Stomach smooth muscle (tissue), 2 donors: ENCODE results near the gene TTLL6.

Experiments
- H3K27ac ChIP-seq: one replicate; pipeline ENCODE4 v1.7.0; 2013; ENCODE audit warnings: mild to moderate bottlenecking, low read length, inconsistent platforms
- H3K27me3 ChIP-seq, 2 donors: one replicate each; pipeline ENCODE4 v1.7.0; 2013; ENCODE audit warnings: low read length in 2 of 2; ENCODE audit not compliant: insufficient read depth in 2 of 2, control insufficient read depth in 1 of 2
- H3K36me3 ChIP-seq, 2 donors: one replicate each; pipeline ENCODE4 v1.7.0; 2013; ENCODE audit warnings: low read length in 2 of 2; ENCODE audit not compliant: control insufficient read depth in 2 of 2, insufficient read depth in 2 of 2
- H3K4me1 ChIP-seq: one replicate; pipeline ENCODE4 v1.7.0; 2013; ENCODE audit warnings: low read length; ENCODE audit not compliant: control insufficient read depth, insufficient read depth
- H3K4me3 ChIP-seq, 2 donors: one replicate each; pipeline ENCODE4 v1.7.0; 2013; ENCODE audit warnings: low read length in 2 of 2
- H3K9ac ChIP-seq, 2 donors: one replicate each; pipeline ENCODE4 v1.7.0; 2013; ENCODE audit warnings: low read length in 2 of 2, mild to moderate bottlenecking in 1 of 2
- H3K9me3 ChIP-seq, 2 donors: one replicate each; pipeline ENCODE4 v1.7.0; 2013; ENCODE audit warnings: low read length in 2 of 2; ENCODE audit not compliant: control insufficient read depth in 2 of 2
- donor health status: healthy.
- donor health status: Pancreatic carcinoma.

TTLL6 gene

DNA sequence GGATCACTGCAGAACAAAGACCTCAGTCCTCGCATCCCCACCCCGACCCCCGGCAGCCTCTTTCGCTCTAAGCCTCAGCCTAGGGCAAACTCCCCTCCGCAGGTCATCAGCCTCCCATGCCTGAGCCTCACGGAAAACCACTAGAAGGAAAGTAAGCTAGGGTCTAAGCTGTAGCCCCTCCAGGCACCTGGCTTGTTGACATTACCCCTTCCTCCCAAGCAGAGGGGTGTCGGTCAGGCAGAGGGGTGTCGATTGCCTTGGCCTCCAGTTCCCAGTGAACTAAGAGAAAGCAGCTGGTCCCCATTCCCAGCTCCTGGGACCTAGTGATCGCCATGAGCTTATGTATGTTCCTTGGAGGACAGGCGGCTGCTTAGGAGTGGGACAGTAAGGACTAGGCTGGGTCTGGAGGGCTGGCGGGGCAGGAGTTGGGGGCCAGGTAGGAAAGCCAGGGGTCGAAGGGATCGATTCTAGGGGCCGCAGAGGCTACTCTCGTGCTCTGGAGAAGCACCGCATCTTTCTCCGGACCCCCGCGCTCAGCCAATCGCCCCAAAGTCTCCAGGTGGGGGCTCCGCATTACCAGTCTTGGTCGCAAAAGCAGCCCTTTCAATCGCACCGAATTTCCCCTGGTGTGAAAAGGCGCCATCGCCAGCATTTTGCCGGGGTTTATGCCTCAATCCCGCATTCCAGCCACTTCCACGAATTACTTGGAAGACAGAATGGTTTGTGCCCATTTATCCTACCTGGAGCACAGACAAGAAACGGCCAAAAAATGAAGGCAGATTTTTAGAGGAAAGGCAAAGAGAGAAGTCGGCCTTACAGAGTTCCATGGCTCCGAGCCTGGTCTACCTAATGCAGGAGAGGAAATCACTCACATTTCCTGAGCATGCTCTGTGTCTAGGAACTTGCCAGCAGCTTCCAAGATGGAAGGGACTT is 67.1 kb downstream of the TTLL6 start:
- peaks cover 10% of the 10 kb centered on the region for H3K4me1 ChIP-seq
- peaks cover 89 to 97% of the 10 kb centered on the region in 2 donors for H3K27me3 ChIP-seq
- no peaks in the 10 kb centered on the region for H3K36me3 ChIP-seq
- H3K9me3 ChIP-seq = no peaks in the 10 kb centered on the region
- H3K27ac ChIP-seq = no peak overlapping the region
- H3K4me3 ChIP-seq = no peak overlapping the region
- no peak overlapping the region for H3K9ac ChIP-seq

DNA sequence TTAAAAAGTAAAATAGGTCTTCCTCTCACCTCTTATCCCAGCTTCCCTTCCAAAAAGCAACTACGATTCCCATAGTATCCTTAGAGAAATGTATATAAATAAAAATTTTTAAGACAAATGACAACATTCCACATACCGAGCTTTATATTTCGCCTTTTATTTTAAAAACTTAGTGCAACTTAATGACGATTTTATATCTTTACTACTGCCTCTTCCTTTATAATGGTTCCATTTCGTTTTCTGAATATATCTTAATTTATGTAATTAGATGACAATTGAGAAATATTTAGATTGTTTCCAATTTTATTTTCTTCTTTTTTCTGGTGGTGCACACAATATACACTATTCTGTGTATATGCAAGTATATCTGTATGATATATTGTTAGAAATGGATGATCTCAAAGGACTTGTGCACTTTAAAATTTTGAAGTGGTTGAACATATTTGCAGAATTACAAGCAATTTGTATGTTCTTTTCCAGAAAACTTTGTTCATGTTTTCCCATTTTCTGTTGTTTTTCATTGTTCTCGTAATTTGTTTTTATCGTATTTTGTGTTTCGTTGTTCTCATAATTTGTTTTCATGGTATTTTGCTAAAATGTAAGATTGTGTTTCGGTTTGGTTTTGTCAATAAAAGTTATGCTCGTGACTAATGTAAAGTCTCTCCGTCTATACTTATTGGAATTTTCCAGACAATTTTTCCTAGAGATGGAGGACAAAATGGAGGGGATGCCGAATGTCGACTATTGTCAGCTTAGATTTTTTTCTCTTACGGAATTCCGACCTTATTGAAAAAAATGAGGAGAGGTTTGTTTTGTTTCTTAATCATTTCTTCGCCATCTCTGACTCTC is 68.1 kb downstream of the TTLL6 start:
- Histone ChIP-seq H3K36me3 (no peaks in the 10 kb centered on the region), H3K9me3 (no peaks in the 10 kb centered on the region), H3K4me1 (peaks cover 5% of the 10 kb centered on the region), H3K27ac (no peak overlapping the region), H3K27me3 (peaks cover 86 to 94% of the 10 kb centered on the region in 2 donors), H3K4me3 (no peak overlapping the region), H3K9ac (no peak overlapping the region)

DNA sequence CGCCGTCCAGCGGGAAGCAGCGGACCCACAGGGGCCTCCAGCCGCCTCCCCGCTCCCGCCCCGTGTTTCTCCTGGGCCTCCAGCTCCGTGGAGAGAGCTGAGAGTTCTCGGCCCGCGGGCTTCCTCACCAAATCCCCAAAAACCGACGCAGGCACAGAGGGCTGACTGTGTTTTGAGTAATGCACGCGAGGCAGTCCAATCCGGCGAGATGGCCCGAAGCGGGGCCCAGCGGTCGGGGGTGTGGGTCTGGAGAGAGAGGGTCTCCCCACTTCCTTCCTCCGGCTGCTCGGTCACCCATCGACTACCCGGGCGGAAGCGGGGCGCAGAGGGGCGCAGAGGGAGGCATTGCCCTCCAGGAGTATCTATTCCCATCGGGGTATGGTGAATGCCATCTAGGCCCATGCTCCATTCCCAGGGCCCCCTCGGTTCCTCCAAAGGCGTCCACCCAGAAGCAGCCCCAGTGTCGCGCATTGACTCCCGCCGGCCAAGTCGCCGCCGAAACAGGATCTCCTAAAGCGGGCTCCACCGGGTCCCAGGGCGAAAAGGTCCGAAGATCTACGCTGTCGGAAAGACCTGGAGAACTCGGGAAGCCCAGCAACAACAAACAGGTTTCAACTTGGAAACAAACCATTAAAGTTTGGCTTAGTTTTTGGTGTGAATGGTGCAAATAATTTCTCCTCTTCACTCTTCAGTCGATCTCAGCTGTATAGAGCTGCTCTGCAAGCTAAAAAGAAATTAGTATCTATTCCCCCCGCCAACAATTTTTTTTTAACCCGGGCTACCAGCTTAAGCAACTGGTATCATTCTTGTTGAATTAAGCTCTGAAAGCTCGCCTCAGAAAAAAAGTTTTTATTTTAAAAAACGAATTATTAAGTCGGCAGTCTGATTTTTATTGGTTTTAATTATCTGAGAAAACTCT is 69.3 kb downstream of the TTLL6 start:
- peaks cover 84 to 93% of the 10 kb centered on the region in 2 donors for H3K27me3 ChIP-seq
- H3K36me3 ChIP-seq = no peaks in the 10 kb centered on the region
- no peak overlapping the region for H3K4me3 ChIP-seq
- H3K27ac ChIP-seq = no peak overlapping the region
- H3K4me1 ChIP-seq = peaks cover 1% of the 10 kb centered on the region
- H3K9me3 ChIP-seq = no peaks in the 10 kb centered on the region
- no peak overlapping the region for H3K9ac ChIP-seq

DNA sequence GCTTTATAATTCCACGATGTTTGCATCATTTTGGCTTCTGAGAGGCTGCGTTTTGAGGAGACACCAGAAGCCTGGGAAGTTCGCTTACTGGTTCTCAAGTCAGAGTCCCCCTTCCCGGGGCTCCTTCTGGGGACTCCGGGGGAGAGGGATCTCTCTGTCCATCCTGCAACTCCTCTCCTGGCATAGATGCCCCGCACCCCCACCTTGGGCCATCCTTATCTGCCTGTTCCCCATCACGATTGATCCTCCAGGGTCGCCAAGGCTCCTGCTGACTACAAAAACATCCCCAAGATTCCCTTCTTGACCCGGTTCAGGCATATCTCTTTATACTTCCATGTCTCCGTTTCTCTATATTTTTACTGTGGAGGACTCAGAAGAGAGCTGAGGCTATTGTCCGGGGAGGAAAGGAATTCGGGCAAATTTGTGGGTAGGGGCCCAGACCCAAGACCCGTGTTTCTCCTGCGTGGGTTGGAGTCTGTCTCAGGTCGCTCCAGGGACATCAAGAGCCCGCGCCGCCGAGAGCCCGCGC is 70.0 kb downstream of the TTLL6 start:
- Histone ChIP-seq H3K27me3 (peaks cover 83 to 92% of the 10 kb centered on the region in 2 donors), H3K4me3 (no peak overlapping the region)

DNA sequence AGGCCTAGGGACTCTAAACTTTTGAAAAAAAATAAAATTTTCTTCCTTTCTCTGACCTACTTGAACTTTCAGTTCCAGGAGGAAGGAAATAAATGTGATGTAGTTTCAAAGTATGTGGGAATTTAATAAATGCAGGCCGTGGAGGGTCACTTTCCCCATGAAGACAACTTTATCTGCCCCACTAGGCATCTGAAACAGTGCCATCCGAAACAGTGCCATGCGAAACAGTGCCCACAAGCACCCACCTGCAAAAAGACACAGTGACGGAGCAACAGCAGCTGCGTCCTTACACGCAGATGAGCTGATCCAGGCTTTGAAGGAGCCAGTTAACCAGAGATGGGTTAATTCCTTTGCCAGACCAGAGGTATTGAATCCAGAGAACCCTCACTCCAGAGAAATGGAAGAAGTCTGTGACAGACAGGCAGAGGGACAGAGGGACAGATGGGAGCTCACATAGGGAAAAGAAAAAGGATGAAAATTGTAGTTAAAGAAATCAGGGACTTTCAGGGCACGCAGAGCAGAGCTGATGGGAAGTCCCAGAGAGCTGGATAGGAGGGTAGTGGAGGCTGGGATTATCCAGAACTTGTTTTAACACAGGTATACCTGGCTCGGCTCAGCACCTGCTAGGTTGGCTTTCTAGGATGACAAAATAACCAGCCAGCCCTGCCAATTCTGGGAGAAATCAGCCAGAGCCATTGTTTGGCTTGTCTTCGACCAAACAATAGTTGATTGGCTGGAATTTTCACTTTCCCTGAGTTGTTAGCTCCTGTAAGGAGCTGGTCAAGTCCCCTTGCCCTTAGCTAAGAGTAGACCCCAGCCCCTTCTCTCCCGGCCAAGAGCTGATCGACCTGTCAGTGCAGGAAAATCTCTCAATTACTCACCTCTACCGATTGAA is 71.4 kb downstream of the TTLL6 start:
- Histone ChIP-seq H3K4me1 (no peaks in the 10 kb centered on the region), H3K36me3 (no peaks in the 10 kb centered on the region), H3K9ac (no peak overlapping the region), H3K27me3 (peaks cover 74 to 91% of the 10 kb centered on the region in 2 donors), H3K9me3 (no peaks in the 10 kb centered on the region), H3K27ac (no peak overlapping the region), H3K4me3 (no peak overlapping the region)

More for the DNA sequence above, 70.0 kb downstream of the TTLL6 start:
- Histone ChIP-seq H3K4me1 (no peaks in the 10 kb centered on the region), H3K27ac (no peak overlapping the region), H3K36me3 (no peaks in the 10 kb centered on the region), H3K9ac (no peak overlapping the region), H3K9me3 (no peaks in the 10 kb centered on the region)

DNA sequence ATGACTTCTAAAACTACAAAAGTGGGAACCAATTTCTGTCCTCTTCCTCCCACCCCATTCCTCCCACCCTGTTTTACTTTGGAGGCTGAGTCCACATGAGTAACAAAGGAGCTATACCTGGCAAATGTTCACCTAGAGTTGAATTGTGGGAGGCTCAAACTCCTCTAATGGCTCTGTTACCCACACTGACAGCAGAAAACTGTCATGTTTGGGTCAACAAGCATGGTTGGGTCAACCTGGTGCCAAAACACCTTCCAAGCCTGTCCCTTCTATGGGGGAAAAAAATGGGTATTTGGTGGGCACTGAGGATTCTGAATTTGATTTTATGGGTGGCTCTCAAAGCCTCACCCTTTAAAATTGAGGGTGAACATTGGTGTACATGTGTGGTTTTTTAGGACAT is 76.5 kb downstream of the TTLL6 start:
- H3K9me3 ChIP-seq = no peaks in the 10 kb centered on the region
- H3K27ac ChIP-seq = no peak overlapping the region
- no peak overlapping the region for H3K9ac ChIP-seq
- no peaks in the 10 kb centered on the region for H3K36me3 ChIP-seq
- H3K4me1 ChIP-seq = no peaks in the 10 kb centered on the region
- no peak overlapping the region for H3K4me3 ChIP-seq
- peaks cover 75 to 76% of the 10 kb centered on the region in 2 donors for H3K27me3 ChIP-seq

DNA sequence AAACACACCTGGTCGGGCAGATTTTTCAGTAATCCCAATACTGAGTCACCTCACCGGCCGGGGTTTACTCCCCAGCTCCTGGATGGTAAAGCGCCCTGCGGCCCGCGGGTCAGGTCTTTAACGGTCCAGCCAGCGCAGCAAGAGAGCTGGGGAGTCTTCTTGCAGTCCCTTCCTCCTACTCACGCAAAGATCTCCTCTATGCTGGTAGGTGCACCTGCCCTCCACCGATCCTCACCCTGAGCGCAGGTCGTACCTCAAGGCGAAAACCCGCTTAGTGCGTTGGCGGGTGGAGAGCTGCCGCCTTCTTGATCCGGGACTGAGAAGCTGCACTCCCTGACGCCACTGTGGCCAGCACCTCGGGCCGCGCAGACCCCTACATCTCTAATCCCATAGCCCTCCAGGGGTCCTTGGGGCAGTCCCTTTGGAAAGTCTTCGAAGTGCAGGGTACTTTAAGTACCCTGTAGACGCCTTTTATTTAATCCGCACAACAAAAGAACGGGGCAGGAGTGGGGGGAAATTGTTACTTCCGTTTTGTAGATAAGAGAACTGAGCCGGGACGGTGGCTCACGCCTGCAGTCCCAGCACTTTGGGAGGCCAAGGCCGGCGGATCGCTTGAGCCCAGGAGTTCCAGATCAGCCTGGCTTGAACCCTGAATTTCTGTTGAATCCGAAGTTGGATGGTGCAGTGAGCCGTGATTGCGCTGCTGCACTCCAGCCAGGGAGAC is 78.1 kb downstream of the TTLL6 start:
- Histone ChIP-seq H3K36me3 (no peaks in the 10 kb centered on the region), H3K4me3 (no peak overlapping the region), H3K27ac (no peak overlapping the region), H3K27me3 (peaks cover 72 to 79% of the 10 kb centered on the region in 2 donors), H3K9ac (no peak overlapping the region), H3K9me3 (no peaks in the 10 kb centered on the region), H3K4me1 (no peaks in the 10 kb centered on the region)

DNA sequence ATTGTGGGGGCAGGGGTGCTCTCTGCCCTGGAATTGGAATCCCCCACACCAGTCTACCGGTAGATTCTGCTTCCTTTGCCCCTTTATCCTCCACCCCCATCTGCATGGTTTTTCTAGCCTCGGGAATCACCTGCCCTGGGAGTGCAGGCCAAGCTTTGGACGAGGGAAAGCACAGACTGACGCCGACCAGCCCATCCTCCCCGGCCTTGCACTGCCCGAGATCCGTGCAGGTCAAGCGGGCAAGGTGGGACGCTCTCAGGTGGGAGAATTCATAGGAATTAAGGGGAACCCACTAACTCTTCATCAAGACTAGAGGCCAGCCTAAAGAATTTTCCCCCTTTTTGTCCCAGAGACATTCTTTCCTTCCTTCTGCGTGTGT is 78.6 kb downstream of the TTLL6 start:
- Histone ChIP-seq H3K9me3 (no peaks in the 10 kb centered on the region), H3K4me1 (no peaks in the 10 kb centered on the region), H3K27ac (no peak overlapping the region), H3K27me3 (peaks cover 72 to 78% of the 10 kb centered on the region in 2 donors), H3K9ac (no peak overlapping the region), H3K4me3 (no peak overlapping the region), H3K36me3 (no peaks in the 10 kb centered on the region)
